Stimulated activated CD4-positive, alpha-beta T cell treated with anti-CD3 and anti-CD28 coated beads, TNF-alpha, amount 100 ng/mL, for 48 hours (primary cell): ENCODE results near the gene TMEM132A.

Source experiments
- DNase-seq, 3 donors: peaks; one replicate each; pipeline ENCODE4 v3.0.0-alpha.2; 2020; ENCODE audit warnings: low read depth in 3 of 3

TMEM132A gene

GRCh38 chr11:60936467-60937143 is 12.3 kb downstream of the TMEM132A start:
- no peak for DNase-seq

- DNase-seq = no peak
These were observed 12.9 kb downstream of the TMEM132A start for GRCh38 chr11:60937144-60937527.

- no peak for DNase-seq
These were observed 13.6 kb downstream of the TMEM132A start for GRCh38 chr11:60937811-60938210.

GRCh38 chr11:60938500-60938899 is 14.2 kb downstream of the TMEM132A start:
- no peak for DNase-seq

GRCh38 chr11:60939301-60939700 is 15.0 kb downstream of the TMEM132A start:
- no peak for DNase-seq

GRCh38 chr11:60939855-60940254 is 15.6 kb downstream of the TMEM132A start:
- no peak for DNase-seq

- DNase-seq = no peak
These were observed 17.3 kb downstream of the TMEM132A start for GRCh38 chr11:60941371-60942119.

- no peak for DNase-seq
These were observed 18.0 kb downstream of the TMEM132A start for GRCh38 chr11:60942219-60942618.

- DNase-seq = no peak
These were observed 18.8 kb downstream of the TMEM132A start for GRCh38 chr11:60942970-60943565.

- no peak for DNase-seq
These were observed 20.4 kb downstream of the TMEM132A start for GRCh38 chr11:60944490-60945294.

- DNase-seq = no peak
These were observed 21.0 kb downstream of the TMEM132A start for GRCh38 chr11:60945295-60945667.

- no peak for DNase-seq
These were observed 22.5 kb downstream of the TMEM132A start for GRCh38 chr11:60946601-60947264.

- no peak for DNase-seq
These were observed 23.4 kb downstream of the TMEM132A start for GRCh38 chr11:60947700-60948099.

GRCh38 chr11:60948250-60948649 is 24.0 kb downstream of the TMEM132A start:
- DNase-seq = no peak

GRCh38 chr11:60950024-60950423 is 25.8 kb downstream of the TMEM132A start:
- no peak for DNase-seq

GRCh38 chr11:60950933-60951605 is 26.8 kb downstream of the TMEM132A start:
- DNase-seq = no peak

GRCh38 chr11:60951606-60951903 is 27.3 kb downstream of the TMEM132A start:
- no peak for DNase-seq

- no peak for DNase-seq
These were observed 27.9 kb downstream of the TMEM132A start, which contains the start of gene SLC15A3 for GRCh38 chr11:60951904-60952741. SLC15A3 (minus strand) TSS chr11:60952176; CDS start chr11:60951551, 625 bp downstream.

- DNase-seq = no peak
These were observed 28.5 kb downstream of the TMEM132A start for GRCh38 chr11:60952742-60953170.

GRCh38 chr11:60953781-60954180 is 29.5 kb downstream of the TMEM132A start:
- no peak for DNase-seq
